CD4-positive, alpha-beta T cell treated with Interleukin-17A for 1 hour (primary cell): ENCODE results near the gene HAAO.
"Not testable (repeated sequence)": the region's sequence is repeated elsewhere in the genome, so short reads cannot be mapped to it uniquely, and the experiment has no call there.

Experiments
- DNase-seq: peaks from one replicate; pipeline ENCODE4 v3.0.0-alpha.2; 2020

Gene HAAO

GRCh38 chr2:42743659-42743990 is 48.8 kb downstream of the HAAO start:
- no peak for DNase-seq

- no peak for DNase-seq
Measured at GRCh38 chr2:42742740-42743658, 49.4 kb downstream of the HAAO start.

DNA sequence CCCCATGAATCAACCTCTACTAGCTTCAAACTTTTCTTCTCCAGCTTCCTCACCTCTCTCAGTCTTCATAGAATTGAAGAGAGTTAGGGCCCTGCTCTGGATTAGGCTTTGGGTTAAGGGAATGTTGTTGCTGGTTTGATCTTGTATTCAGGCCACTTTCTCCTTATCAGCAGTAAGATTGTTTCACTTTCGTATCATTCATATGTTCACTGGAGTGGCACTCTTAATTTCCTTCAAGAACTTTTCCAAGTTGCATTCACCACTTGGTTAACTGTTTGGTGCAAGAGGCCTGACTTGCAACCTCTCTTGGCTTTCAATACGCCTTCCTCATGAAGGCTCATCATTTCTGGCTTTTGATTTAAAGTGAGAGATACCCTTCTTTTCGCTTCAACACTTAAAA is 51.2 kb downstream of the HAAO start:
- DNase-seq = no peak

- no peak for DNase-seq
Measured at GRCh38 chr2:42736598-42737322, 55.6 kb downstream of the HAAO start.

- DNase-seq = no peak
Measured at GRCh38 chr2:42733852-42734251, 58.5 kb downstream of the HAAO start.

DNA sequence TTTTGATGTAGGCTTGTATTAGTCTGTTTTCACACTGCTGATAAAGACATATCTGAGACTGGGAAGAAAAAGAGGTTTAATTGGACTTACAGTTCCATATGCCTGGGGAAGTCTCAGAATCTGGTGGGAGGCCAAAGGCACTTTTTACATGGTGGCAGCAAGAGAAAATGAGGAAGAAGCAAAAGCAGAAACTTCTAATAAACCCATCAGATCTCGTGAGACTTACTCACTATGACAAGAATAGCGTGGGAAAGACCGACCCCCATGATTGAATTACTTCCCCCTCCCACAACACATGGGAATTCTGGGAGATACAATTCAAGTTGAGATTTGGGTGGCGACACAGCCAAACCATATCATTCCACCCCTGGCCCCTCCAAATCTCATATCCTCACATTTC is 61.1 kb downstream of the HAAO start:
- not testable (repeated sequence) for DNase-seq

DNA sequence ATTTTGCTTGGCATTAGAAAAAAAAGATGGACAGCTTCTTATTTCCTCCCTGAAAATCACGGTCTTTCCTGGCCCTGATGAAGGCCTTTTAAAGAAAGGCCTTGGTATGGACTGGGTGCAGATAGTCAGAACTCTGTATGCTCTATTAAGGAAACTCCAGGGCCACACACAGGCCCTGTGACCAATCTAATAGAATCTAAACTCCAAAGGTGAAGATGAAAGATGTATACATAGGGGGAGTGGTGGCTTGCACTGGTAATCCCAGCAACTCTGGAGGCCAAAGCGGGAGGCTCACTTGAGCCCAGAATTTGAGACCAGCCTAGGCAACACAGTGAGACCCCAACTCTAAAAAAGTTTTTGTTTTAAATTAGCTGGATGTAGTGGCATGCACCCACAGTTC is 65.7 kb downstream of the HAAO start:
- no peak for DNase-seq

DNA sequence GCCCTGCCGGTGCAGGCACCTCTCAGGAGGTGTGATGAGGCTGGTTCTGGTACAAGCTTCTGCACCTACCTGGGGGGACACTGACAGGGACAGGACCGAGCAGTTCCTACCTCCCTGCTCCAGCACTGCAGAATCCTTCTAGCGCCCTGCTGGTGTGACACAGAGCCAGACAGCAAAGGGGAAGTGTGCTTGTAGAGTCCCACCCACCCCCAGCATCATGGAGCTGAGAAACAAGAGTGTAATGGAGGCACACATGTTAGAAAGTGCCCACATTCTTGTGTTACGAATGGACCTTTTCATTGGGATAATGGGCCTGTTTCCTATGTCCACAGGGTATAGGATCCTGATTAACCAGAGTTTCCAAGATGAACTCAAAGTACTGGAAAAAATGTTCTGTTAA is 66.7 kb downstream of the HAAO start:
- DNase-seq = no peak

- no peak for DNase-seq
Measured at GRCh38 chr2:42724886-42725285, 67.5 kb downstream of the HAAO start.

GRCh38 chr2:42723465-42723864 is 68.9 kb downstream of the HAAO start:
- no peak for DNase-seq

GRCh38 chr2:42722320-42723190 is 69.8 kb downstream of the HAAO start:
- peak; percentile 37 for DNase-seq

GRCh38 chr2:42721898-42722297 is 70.5 kb downstream of the HAAO start:
- DNase-seq = no peak
